Mucosa of gallbladder (tissue), 1 donor: Measurements from ENCODE around the gene MICB. TPM values are rescaled to one million over a fixed set of nuclear protein-coding genes. Genes with fewer than 3 reads are reported as not detected.
A peak's percentile ranks its signal among the peaks of the same experiment; 100 is the strongest.
"Not testable (repeated sequence)": the region's sequence is repeated elsewhere in the genome, so short reads cannot be mapped to it uniquely, and the experiment has no call there.

Source experiments
- DNase-seq: peaks from one replicate; pipeline ENCODE4 v3.0.0-alpha.2; 2020; ENCODE audit warnings: low spot score
- total RNA-seq: library from RNA; stranded (reverse); gene quantifications from one replicate; pipeline ENCODE4 v1.2.1, GENCODE V29; 2021
- donor health status: DM: no; HTN: no; CAD: no.

MICB gene
- total RNA-seq = 2.7 TPM

- peak; percentile 73 for DNase-seq
Observed at GRCh38 chr6:31497531-31498476, at the start of gene MICB. Gene MICB (plus strand): TSS chr6:31498145. CDS start chr6:31498194, 49 bp downstream.

- no peak for DNase-seq
Observed at GRCh38 chr6:31450751-31451150, 47.2 kb upstream of the MICB start.

GRCh38 chr6:31452859-31453258 lies 45.1 kb upstream of the MICB start:
- DNase-seq = no peak

- no peak for DNase-seq
Observed at GRCh38 chr6:31453259-31453658, 44.7 kb upstream of the MICB start.

- not testable (repeated sequence) for DNase-seq
Observed at GRCh38 chr6:31459864-31460263, 38.1 kb upstream of the MICB start.

- no peak for DNase-seq
Observed at GRCh38 chr6:31460361-31461025, 37.5 kb upstream of the MICB start.

- no peak for DNase-seq
Observed at GRCh38 chr6:31462026-31462963, 35.6 kb upstream of the MICB start.

GRCh38 chr6:31462964-31463870 lies 34.7 kb upstream of the MICB start:
- DNase-seq = peak; percentile 94

- DNase-seq = no peak
Observed at GRCh38 chr6:31464252-31465184, 33.4 kb upstream of the MICB start.

- DNase-seq = no peak
Observed at GRCh38 chr6:31465185-31465536, 32.8 kb upstream of the MICB start.

- DNase-seq = no peak
Observed at GRCh38 chr6:31465718-31466117, 32.2 kb upstream of the MICB start.

GRCh38 chr6:31466466-31466865 lies 31.5 kb upstream of the MICB start:
- no peak for DNase-seq

GRCh38 chr6:31467151-31467550 lies 30.8 kb upstream of the MICB start:
- no peak for DNase-seq

GRCh38 chr6:31468311-31468710 lies 29.6 kb upstream of the MICB start:
- no peak for DNase-seq

- no peak for DNase-seq
Observed at GRCh38 chr6:31470801-31471200, 27.1 kb upstream of the MICB start.

- no peak for DNase-seq
Observed at GRCh38 chr6:31471711-31472110, 26.2 kb upstream of the MICB start.

- no peak for DNase-seq
Observed at GRCh38 chr6:31472259-31472658, 25.7 kb upstream of the MICB start.

GRCh38 chr6:31473244-31473643 lies 24.7 kb upstream of the MICB start:
- no peak for DNase-seq
